Astrocyte of the spinal cord (primary cell): ENCODE results near the gene RHEB.
A peak's percentile ranks its signal among the peaks of the same experiment; 100 is the strongest.

ENCODE experiments used
- DNase-seq: peaks from one replicate; pipeline ENCODE4 v3.0.0; 2011; ENCODE audit warnings: low read depth, low spot score
- H3K4me3 ChIP-seq: 2 replicates; pipeline ENCODE4 v1.5.1; 2011; ENCODE audit warnings: low read depth, mild to moderate bottlenecking, low read length, moderate library complexity
- CTCF ChIP-seq: IDR thresholded peaks from 2 replicates; pipeline ENCODE4 v1.5.1; 2012; ENCODE audit warnings: low read depth, mild to moderate bottlenecking, low read length, inconsistent platforms
- in situ Hi-C: cut with HindIII; loops from 2 replicates; pipeline ENCODE4 v1.10.0; 2017; ENCODE audit warnings: low sequenced_read_pairs

The RHEB gene

GRCh38 chr7:151428378-151429236, 91.1 kb downstream of the RHEB start:
- in situ Hi-C loops: no loop called here
- no peak for TF ChIP-seq CTCF
- H3K4me3 ChIP-seq: no peak overlapping the region
- DNase-seq: peak; percentile 90

- in situ Hi-C loops: no loop called here
- DNase-seq: no peak
- no peak overlapping the region for H3K4me3 ChIP-seq
- no peak for TF ChIP-seq CTCF
Observed at GRCh38 chr7:151427705-151428377, 91.9 kb downstream of the RHEB start.

- DNase-seq: no peak
- no peak for TF ChIP-seq CTCF
- H3K4me3 ChIP-seq: no peak overlapping the region
- in situ Hi-C loops: no loop called here
Observed at GRCh38 chr7:151426904-151427704, 92.6 kb downstream of the RHEB start.

- TF ChIP-seq CTCF: no peak
- in situ Hi-C loops: no loop called here
- peak; percentile 96 for DNase-seq
- H3K4me3 ChIP-seq: no peak overlapping the region
Observed at GRCh38 chr7:151426441-151426903, 93.2 kb downstream of the RHEB start.

- DNase-seq: peak; percentile 73
- no peak for TF ChIP-seq CTCF
- H3K4me3 ChIP-seq: no peak overlapping the region
- in situ Hi-C loops: no loop called here
Observed at GRCh38 chr7:151425670-151426440, 93.8 kb downstream of the RHEB start.

- in situ Hi-C loops: no loop called here
- H3K4me3 ChIP-seq: no peak overlapping the region
- no peak for TF ChIP-seq CTCF
- DNase-seq: no peak
Observed at GRCh38 chr7:151424799-151425198, 94.9 kb downstream of the RHEB start.
